Measurements from ENCODE around the gene FOXP1. TPM values are rescaled to one million over a fixed set of nuclear protein-coding genes. Genes with fewer than 3 reads are reported as not detected.

Gene FOXP1
- total and polyA plus RNA-seq, 2 donors (not counting 1 experiment from before 2014, with no cell fraction given): 70.3 to 101 TPM

DNA sequence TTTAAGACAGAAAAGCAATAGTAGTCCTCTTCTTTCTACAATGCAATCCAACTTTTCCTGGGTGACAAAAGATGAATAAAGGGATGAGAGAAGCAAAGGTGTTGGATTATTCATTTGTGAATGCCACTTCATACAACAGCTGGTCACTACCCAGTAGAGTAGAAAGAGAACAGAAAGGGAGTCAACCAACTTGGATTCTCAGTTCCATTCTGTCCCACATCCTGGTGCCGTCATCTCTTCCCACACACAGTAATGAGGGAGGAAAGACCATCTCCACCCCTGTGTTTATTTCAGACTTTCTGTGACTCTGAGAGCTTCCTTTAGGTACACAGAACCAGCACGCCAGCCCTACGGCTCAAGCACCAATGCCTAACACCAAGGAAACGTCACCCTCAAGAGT, 71.0 kb downstream of the FOXP1 start:
- DNase-seq (ENCODE audit: low read depth in 2 of 2): no peak
- Histone ChIP-seq H2AFZ (ENCODE audit: low read length) (no peak overlapping the region), H3K27ac (ENCODE audit: insufficient read depth, low read length) (no peak overlapping the region), H3K36me3 (ENCODE audit: control insufficient read depth, insufficient read depth, low read length) (no peaks in the 10 kb centered on the region), H3K4me2 (ENCODE audit: extremely low read depth, insufficient read depth, low read length) (no peak overlapping the region), H3K4me3 (replicated peaks in 1 of 4; ENCODE audit: control extremely low read depth in 1 of 4, insufficient read depth in 1 of 4, low read depth in 3 of 4, low read length in 4 of 4) (no peak overlapping the region), H3K9me3 (ENCODE audit: control insufficient read depth, insufficient read depth, low read depth, low read length) (no peaks in the 10 kb centered on the region), H4K20me1 (ENCODE audit: control insufficient read depth, extremely low read depth, insufficient read depth, low read length) (no peaks in the 10 kb centered on the region), H3K27me3 (ENCODE audit: control insufficient read depth, insufficient read depth, low read length) (no peaks in the 10 kb centered on the region), H3K4me1 (ENCODE audit: control insufficient read depth, extremely low read depth, insufficient read depth, low read length) (no peaks in the 10 kb centered on the region), H3K9ac (ENCODE audit: insufficient read depth, low read length) (no peak overlapping the region), H3K79me2 (ENCODE audit: control insufficient read depth, insufficient read depth, low read length) (no peaks in the 10 kb centered on the region)
- no peak for TF ChIP-seq EZH2 (IDR thresholded peaks at IDR 0.05; ENCODE audit: low read length, missing control alignments)
- TF ChIP-seq, protein P1, sequence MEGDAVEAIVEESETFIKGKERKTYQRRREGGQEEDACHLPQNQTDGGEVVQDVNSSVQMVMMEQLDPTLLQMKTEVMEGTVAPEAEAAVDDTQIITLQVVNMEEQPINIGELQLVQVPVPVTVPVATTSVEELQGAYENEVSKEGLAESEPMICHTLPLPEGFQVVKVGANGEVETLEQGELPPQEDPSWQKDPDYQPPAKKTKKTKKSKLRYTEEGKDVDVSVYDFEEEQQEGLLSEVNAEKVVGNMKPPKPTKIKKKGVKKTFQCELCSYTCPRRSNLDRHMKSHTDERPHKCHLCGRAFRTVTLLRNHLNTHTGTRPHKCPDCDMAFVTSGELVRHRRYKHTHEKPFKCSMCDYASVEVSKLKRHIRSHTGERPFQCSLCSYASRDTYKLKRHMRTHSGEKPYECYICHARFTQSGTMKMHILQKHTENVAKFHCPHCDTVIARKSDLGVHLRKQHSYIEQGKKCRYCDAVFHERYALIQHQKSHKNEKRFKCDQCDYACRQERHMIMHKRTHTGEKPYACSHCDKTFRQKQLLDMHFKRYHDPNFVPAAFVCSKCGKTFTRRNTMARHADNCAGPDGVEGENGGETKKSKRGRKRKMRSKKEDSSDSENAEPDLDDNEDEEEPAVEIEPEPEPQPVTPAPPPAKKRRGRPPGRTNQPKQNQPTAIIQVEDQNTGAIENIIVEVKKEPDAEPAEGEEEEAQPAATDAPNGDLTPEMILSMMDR (conservative IDR thresholded peaks at IDR 0.05 in 1 of 2, IDR thresholded peaks at IDR 0.05 in 1 of 2; ENCODE audit: low read depth in 1 of 2, low read length in 2 of 2): no peak

DNA sequence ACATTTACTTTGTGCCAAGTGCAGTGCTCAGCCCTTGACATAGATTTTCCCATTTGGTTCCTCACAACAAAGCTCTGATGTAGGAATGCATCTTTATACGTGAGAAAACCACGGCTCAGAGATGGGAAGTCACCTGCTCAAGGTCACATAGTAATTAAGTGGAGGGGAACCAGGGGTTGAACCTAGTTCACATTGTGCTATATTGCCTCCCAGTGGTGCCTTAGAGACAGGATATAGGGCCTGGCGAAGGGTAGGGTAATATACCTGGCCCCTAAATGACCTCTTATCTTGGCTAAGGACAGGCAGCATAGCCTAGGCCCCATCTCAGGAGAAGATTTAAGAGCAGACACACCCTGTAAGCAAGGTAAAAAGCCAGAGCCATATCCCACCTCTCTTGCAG, 71.5 kb downstream of the FOXP1 start:
- Histone ChIP-seq H3K27me3 (ENCODE audit: control insufficient read depth, insufficient read depth, low read length) (no peaks in the 10 kb centered on the region), H3K4me3 (replicated peaks in 1 of 4; ENCODE audit: control extremely low read depth in 1 of 4, insufficient read depth in 1 of 4, low read depth in 3 of 4, low read length in 4 of 4) (no peak overlapping the region), H3K9ac (ENCODE audit: insufficient read depth, low read length) (no peak overlapping the region), H3K9me3 (ENCODE audit: control insufficient read depth, insufficient read depth, low read depth, low read length) (no peaks in the 10 kb centered on the region), H3K79me2 (ENCODE audit: control insufficient read depth, insufficient read depth, low read length) (no peaks in the 10 kb centered on the region), H2AFZ (ENCODE audit: low read length) (no peak overlapping the region), H3K4me1 (ENCODE audit: control insufficient read depth, extremely low read depth, insufficient read depth, low read length) (no peaks in the 10 kb centered on the region), H3K4me2 (ENCODE audit: extremely low read depth, insufficient read depth, low read length) (no peak overlapping the region), H4K20me1 (ENCODE audit: control insufficient read depth, extremely low read depth, insufficient read depth, low read length) (no peaks in the 10 kb centered on the region), H3K36me3 (ENCODE audit: control insufficient read depth, insufficient read depth, low read length) (no peaks in the 10 kb centered on the region), H3K27ac (ENCODE audit: insufficient read depth, low read length) (no peak overlapping the region)
- TF ChIP-seq, protein P1 (conservative IDR thresholded peaks at IDR 0.05 in 1 of 2, IDR thresholded peaks at IDR 0.05 in 1 of 2; ENCODE audit: low read depth in 1 of 2, low read length in 2 of 2): no peak
- TF ChIP-seq EZH2 (IDR thresholded peaks at IDR 0.05; ENCODE audit: low read length, missing control alignments): no peak
- no peak for DNase-seq (ENCODE audit: low read depth in 2 of 2)

DNA sequence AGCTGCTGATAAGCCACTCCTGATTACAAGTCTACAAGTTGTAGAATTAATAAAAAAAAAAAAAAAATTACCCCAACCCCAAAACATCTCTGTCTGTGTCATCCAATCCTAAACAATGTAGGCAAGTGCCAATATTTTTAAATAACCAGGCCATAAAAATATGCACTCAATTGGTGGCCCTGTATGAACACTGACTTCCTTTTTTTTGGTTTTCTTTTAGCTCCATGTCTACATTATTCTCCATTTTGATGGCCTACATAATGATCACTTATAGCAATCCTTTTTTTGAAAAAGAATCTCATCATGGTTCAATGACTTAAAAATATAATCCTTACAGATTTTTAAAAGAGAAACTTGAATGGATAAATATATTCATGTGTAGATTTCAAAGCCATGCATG, 72.1 kb downstream of the FOXP1 start:
- no peak overlapping the region for H3K4me2 ChIP-seq (ENCODE audit: extremely low read depth, insufficient read depth, low read length)
- no peaks in the 10 kb centered on the region for H3K79me2 ChIP-seq (ENCODE audit: control insufficient read depth, insufficient read depth, low read length)
- no peak for TF ChIP-seq EZH2 (IDR thresholded peaks at IDR 0.05; ENCODE audit: low read length, missing control alignments)
- TF ChIP-seq, protein P1 (conservative IDR thresholded peaks at IDR 0.05 in 1 of 2, IDR thresholded peaks at IDR 0.05 in 1 of 2; ENCODE audit: low read depth in 1 of 2, low read length in 2 of 2): no peak
- H3K27me3 ChIP-seq (ENCODE audit: control insufficient read depth, insufficient read depth, low read length): no peaks in the 10 kb centered on the region
- H3K36me3 ChIP-seq (ENCODE audit: control insufficient read depth, insufficient read depth, low read length): no peaks in the 10 kb centered on the region
- no peak overlapping the region for H2AFZ ChIP-seq (ENCODE audit: low read length)
- H3K4me3 ChIP-seq (replicated peaks in 1 of 4; ENCODE audit: control extremely low read depth in 1 of 4, insufficient read depth in 1 of 4, low read depth in 3 of 4, low read length in 4 of 4): no peak overlapping the region
- no peaks in the 10 kb centered on the region for H3K4me1 ChIP-seq (ENCODE audit: control insufficient read depth, extremely low read depth, insufficient read depth, low read length)
- no peak overlapping the region for H3K27ac ChIP-seq (ENCODE audit: insufficient read depth, low read length)
- DNase-seq (ENCODE audit: low read depth in 2 of 2): no peak
- no peaks in the 10 kb centered on the region for H4K20me1 ChIP-seq (ENCODE audit: control insufficient read depth, extremely low read depth, insufficient read depth, low read length)
- H3K9me3 ChIP-seq (ENCODE audit: control insufficient read depth, insufficient read depth, low read depth, low read length): no peaks in the 10 kb centered on the region
- no peak overlapping the region for H3K9ac ChIP-seq (ENCODE audit: insufficient read depth, low read length)

Data from fibroblast of lung (primary cell).